Esophagus muscularis mucosa (tissue), 4 donors: Measurements from ENCODE around the gene SLC22A6. TPM values are rescaled to one million over a fixed set of nuclear protein-coding genes. Genes with fewer than 3 reads are reported as not detected.

Experiments used
- DNase-seq: peaks from one replicate; pipeline ENCODE4 v3.0.0-alpha.2; 2017; ENCODE audit errors: extremely low spot score
- H3K27ac ChIP-seq, 4 donors: fragments of 200-600 bp; sonication (generic); replicated peaks in 1 of 4; 1 replicate in 3 of 4; 2 replicates in 1 of 4; pipeline ENCODE4 v1.5.1; 2016 to 2019; ENCODE audit warnings: mild to moderate bottlenecking in 1 of 4
- H3K27me3 ChIP-seq, 4 donors: fragments of 200-600 bp; sonication (generic); one replicate each; pipeline versions ENCODE4 v1.5.1 to v1.6.0; 2016 to 2019
- H3K36me3 ChIP-seq, 4 donors: fragments of 200-600 bp; sonication (generic); one replicate each; pipeline ENCODE4 v1.5.1; 2016 to 2019
- H3K4me1 ChIP-seq, 4 donors: fragments of 200-600 bp; sonication (generic); one replicate each; pipeline ENCODE4 v1.5.1; 2016 to 2019
- H3K4me3 ChIP-seq, 4 donors: fragments of 200-600 bp; sonication (generic); 1 replicate in 2 of 4; 2 replicates in 2 of 4; pipeline ENCODE4 v1.5.1; 2016 to 2019; ENCODE audit warnings: mild to moderate bottlenecking in 4 of 4, moderate library complexity in 1 of 4
- H3K9me3 ChIP-seq, 4 donors: fragments of 200-600 bp; sonication (generic); 1 replicate in 3 of 4; 2 replicates in 1 of 4; pipeline ENCODE4 v1.5.1; 2016 to 2019
- EP300 ChIP-seq: sonication (generic); formaldehyde crosslinking; IDR thresholded peaks from one replicate; pipeline ENCODE4 v1.6.1; 2017; ENCODE audit warnings: antibody characterized with exemption
- POLR2A ChIP-seq: fragments of 450-650 bp; IDR thresholded peaks from one replicate; pipeline ENCODE4 v1.6.1; 2017; ENCODE audit warnings: antibody characterized with exemption, moderate library complexity, mild to moderate bottlenecking, low read depth
- POLR2AphosphoS5 ChIP-seq, 2 donors: sonication (generic); formaldehyde crosslinking; IDR thresholded peaks; one replicate each; pipeline ENCODE4 v1.6.1; 2017; ENCODE audit warnings: antibody characterized with exemption in 2 of 2
- WGBS: methylation state at CpG from one replicate; pipeline ENCODE4 v1.1.5; 2018; 5-methylcytosine and 5-hydroxymethylcytosine counted together
- intact Hi-C: fragments of 100-400 bp; cut with DNase I; formaldehyde crosslinking; loops from one replicate; pipeline ENCODE4 v1.15.1; 2023
- total RNA-seq, 4 donors: library from RNA; depleted of rRNA; stranded (reverse); fragments of >200 nt; gene quantifications; one replicate each; pipeline versions ENCODE4 v1.1.0 to v1.2.1, GENCODE V29; 2016
- TF ChIP-seq, protein P1 (sequence below), 3 experiments: fragments of 200-600 bp in 2 of 3; fragments of 450-650 bp in 1 of 3; sonication (generic) in 2 of 3; IDR thresholded peaks; one replicate each; pipeline ENCODE4 v1.5.1; 2017 to 2019; ENCODE audit warnings: antibody characterized with exemption in 3 of 3, mild to moderate bottlenecking in 2 of 3, moderate library complexity in 1 of 3

SLC22A6 gene
- total RNA-seq, 4 donors from 2014 or later: not detected

DNA sequence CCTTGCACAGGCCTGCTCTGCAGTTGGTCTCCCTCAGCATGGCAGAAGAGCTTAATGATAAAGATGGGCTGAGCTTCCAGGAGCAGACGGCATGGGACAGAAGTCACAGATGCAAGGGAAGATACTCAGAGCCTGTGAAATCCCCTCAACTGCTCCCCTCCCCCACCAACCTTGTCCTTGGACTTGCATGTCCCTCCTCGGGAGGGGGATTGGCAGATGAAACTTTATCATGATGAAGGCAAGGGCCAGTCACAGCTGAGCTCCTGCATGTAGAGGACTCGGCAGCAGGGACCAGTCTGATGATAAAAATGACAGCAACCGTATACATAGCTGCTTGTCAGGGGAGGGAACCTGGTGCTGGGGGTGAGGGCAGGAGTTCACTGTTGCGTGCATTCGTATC, 37.7 kb upstream of the SLC22A6 start:
- no peaks in the 10 kb centered on the region for H3K27me3 ChIP-seq
- peaks cover 4 to 14% (median 11%) of the 10 kb centered on the region in 4 donors for H3K4me1 ChIP-seq
- WGBS: 68% methylated on average over 5 of the region's 6 CpGs
- intact Hi-C loops: no loop called here
- H3K27ac ChIP-seq: no peak overlapping the region
- DNase-seq: no peak
- no peaks in the 10 kb centered on the region for H3K36me3 ChIP-seq
- H3K9me3 ChIP-seq: no peaks in the 10 kb centered on the region
- TF ChIP-seq EP300: no peak
- no peak overlapping the region for H3K4me3 ChIP-seq

DNA sequence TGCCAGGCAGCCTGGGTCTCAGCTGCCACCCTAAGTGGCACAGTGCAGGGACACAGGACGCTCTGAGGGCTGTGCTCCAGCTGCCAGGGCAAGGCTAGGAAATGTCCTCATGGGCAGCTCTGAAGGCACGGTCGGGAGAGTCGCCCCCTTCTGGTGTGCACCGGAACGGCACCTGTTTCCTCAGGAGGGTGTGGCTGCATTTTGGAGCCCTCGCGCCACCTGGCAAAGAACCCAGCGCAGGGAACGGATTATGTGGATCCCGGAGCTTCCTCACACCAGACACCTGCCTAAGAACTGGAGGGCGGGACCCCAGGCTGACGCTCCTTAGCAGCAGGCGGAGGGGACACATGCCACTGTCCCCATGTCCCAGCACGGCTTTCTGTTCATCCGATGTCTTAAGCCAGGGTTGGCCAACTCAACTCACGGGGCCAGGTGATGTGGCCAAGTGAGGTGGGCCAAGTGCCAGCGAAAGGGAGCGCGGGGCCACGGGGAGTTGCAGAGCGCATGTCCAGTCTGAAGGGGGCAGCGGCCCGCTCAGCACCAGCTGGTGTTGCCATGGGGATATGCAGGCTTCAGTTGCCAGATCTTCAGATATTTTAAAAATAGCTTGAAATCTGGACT, 36.0 kb upstream of the SLC22A6 start:
- Histone ChIP-seq H3K27ac (no peak overlapping the region), H3K9me3 (no peaks in the 10 kb centered on the region), H3K36me3 (no peaks in the 10 kb centered on the region), H3K27me3 (peaks cover 0 to 4% (median 0%) of the 10 kb centered on the region in 4 donors), H3K4me3 (no peak overlapping the region), H3K4me1 (peaks cover 7 to 18% (median 17%) of the 10 kb centered on the region in 4 donors)
- 51% methylated on average over 22 of the region's 24 CpGs for WGBS
- TF ChIP-seq, protein P1, sequence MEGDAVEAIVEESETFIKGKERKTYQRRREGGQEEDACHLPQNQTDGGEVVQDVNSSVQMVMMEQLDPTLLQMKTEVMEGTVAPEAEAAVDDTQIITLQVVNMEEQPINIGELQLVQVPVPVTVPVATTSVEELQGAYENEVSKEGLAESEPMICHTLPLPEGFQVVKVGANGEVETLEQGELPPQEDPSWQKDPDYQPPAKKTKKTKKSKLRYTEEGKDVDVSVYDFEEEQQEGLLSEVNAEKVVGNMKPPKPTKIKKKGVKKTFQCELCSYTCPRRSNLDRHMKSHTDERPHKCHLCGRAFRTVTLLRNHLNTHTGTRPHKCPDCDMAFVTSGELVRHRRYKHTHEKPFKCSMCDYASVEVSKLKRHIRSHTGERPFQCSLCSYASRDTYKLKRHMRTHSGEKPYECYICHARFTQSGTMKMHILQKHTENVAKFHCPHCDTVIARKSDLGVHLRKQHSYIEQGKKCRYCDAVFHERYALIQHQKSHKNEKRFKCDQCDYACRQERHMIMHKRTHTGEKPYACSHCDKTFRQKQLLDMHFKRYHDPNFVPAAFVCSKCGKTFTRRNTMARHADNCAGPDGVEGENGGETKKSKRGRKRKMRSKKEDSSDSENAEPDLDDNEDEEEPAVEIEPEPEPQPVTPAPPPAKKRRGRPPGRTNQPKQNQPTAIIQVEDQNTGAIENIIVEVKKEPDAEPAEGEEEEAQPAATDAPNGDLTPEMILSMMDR (IDR thresholded peaks at IDR 0.05): no peak
- TF ChIP-seq POLR2AphosphoS5 (IDR thresholded peaks at IDR 0.05) (no peak), EP300 (no peak), POLR2A (no peak)
- intact Hi-C loops: no loop called here
- DNase-seq: no peak

DNA sequence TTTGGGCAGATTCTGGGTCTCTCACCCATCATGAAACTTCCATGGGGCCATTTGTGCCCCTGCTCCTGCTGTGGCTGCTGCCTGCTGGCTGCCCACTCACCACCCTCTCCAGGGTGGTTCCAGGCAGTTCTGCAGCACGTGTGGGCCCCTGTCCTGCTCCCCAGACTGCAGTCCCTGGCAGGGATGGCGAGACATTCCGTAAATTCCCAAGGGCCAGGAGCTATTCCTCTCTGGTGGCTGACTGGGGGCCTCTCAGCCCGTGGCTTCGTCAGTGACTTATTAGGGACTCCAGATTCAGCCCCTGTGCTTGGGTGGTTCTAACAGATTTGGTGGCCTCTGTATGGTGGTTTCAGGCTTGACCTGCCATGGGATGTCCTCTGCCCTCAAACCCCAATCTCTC, 34.7 kb upstream of the SLC22A6 start:
- intact Hi-C loops: no loop called here
- Histone ChIP-seq H3K36me3 (no peaks in the 10 kb centered on the region), H3K4me3 (no peak overlapping the region), H3K9me3 (no peaks in the 10 kb centered on the region), H3K4me1 (peaks cover 7 to 21% (median 19%) of the 10 kb centered on the region in 4 donors), H3K27ac (no peak overlapping the region), H3K27me3 (peaks cover 0 to 10% (median 0%) of the 10 kb centered on the region in 4 donors)
- no peak for TF ChIP-seq EP300
- TF ChIP-seq, protein P1 (IDR thresholded peaks at IDR 0.05): no peak
- no peak for TF ChIP-seq POLR2AphosphoS5 (IDR thresholded peaks at IDR 0.05)
- no peak for TF ChIP-seq POLR2A
- no peak for DNase-seq
- 75% methylated on average over 5 of the region's 5 CpGs for WGBS

DNA sequence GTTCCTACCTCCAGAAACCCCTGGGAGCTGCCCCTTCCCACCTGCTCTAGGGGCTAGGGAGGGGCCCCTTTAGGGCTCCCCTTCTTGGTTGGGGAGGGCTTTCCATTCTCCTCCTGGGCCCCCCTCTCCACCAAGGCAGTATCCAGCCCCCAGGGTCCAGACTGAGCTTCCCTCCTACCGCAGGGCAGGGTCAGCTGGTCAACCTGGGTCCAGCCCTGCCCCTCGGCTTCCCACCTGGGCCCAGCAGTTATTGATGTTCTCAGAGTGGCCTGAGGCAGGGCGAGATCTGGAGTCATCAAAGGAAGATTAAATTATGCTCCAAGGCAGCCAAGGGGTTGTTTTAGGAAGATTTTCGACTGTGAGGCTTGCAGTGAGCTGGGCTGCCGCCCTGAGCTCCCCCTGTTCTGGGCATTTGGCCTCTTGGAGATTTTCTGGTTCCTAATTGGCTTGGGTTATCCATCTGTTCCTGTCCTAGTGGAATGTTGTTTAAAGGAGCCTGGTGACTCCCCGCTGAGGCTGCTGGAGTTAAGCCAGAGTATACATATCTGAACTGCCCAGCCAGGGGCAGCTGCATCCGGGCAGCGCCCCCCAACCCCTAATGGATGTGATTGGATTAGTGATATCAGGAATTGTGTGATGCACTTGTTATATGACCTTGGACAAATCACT, 32.7 kb upstream of the SLC22A6 start:
- Histone ChIP-seq H3K27me3 (peaks cover 0 to 10% (median 0%) of the 10 kb centered on the region in 4 donors), H3K36me3 (no peaks in the 10 kb centered on the region), H3K4me1 (peaks cover 3 to 14% (median 11%) of the 10 kb centered on the region in 4 donors), H3K9me3 (no peaks in the 10 kb centered on the region), H3K4me3 (no peak overlapping the region), H3K27ac (no peak overlapping the region)
- intact Hi-C loops: no loop called here
- DNase-seq: no peak
- TF ChIP-seq, protein P1 (IDR thresholded peaks at IDR 0.05): no peak
- TF ChIP-seq POLR2AphosphoS5 (IDR thresholded peaks at IDR 0.05) (no peak), EP300 (no peak), POLR2A (no peak)
- 12% methylated on average over 5 of the region's 8 CpGs for WGBS

DNA sequence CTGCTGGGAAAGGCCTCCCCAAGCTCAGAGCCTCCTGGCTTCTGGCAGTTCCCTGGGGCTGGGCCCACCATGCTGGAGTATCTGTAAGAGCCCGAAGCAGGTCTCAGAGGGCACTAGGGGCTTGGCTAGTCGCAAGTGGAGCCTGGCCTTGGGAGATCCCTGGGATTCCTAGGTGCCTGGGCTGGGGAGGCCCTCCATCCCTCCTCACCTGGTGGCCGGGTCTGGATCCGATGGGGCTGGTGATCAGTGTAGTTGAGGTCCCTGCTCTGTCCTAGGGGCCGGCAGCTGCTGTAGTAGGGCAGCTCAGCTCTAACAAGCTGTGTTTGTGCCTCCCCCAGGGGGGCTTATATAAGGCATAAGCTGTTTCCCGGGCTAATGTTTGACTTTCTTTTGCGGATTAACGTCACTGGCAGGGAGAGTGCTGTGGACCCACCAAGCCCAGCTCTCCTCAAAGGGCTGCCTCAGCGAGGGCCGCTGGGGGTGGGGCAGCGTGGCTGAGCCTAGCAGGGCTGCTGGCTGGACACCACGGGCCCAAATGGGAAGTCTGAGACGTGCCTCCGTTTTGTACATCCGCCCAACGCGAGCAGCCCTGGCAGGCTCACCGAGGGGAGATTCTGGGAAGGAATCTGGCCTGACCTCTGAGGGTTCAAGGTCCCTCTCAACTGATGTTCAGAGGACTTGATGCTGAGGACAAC, 30.9 kb upstream of the SLC22A6 start, which contains the start of gene SLC22A8:
TSS of gene SLC22A8 (minus strand) at position 321 of the 695 bp plus-strand sequence. CDS start 883 bp downstream, outside the sequence.
- no peak for DNase-seq
- Histone ChIP-seq H3K27me3 (peaks cover 0 to 10% (median 0%) of the 10 kb centered on the region in 4 donors), H3K36me3 (no peaks in the 10 kb centered on the region), H3K4me3 (no peak within 1 kb of the TSS), H3K9me3 (no peaks in the 10 kb centered on the region), H3K4me1 (peaks cover 3 to 14% (median 11%) of the 10 kb centered on the region in 4 donors), H3K27ac (no peak within 1 kb of the TSS)
- no peak for TF ChIP-seq POLR2A
- no peak for TF ChIP-seq POLR2AphosphoS5 (IDR thresholded peaks at IDR 0.05)
- TF ChIP-seq, protein P1 (IDR thresholded peaks at IDR 0.05): no peak
- TF ChIP-seq EP300: no peak
- 69% methylated on average over 6 of the region's 18 CpGs for WGBS
- intact Hi-C loops: no loop called here
